CD4-positive, alpha-beta T cell treated with Interleukin-2 at 100 ng/mL for 4 hours (primary cell): ENCODE data around the gene WSCD2.

ENCODE experiments used
- DNase-seq: peaks from one replicate; pipeline ENCODE4 v3.0.0-alpha.2; 2020; ENCODE audit warnings: low spot score

The WSCD2 gene

DNA sequence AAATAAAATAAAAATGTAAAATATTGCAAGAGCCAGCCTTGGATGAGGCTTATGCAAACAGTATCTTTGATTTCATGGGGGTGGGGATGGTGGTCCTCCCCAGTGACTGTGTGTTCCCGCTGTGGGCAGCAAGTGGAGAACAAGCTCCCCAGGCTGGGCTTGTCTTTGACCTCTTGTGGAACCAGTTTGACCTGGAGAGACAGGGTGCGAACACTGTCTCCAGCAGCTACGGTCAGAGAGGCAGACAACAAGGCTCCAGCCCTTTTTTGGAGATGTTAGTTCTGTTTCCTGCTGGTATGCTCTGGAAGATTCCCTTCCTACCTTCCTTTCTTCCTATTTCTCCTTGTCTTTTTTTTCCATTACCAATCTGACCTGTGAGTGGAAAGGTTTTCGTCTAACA lies 21.8 kb upstream of the WSCD2 start:
- no peak for DNase-seq

DNA sequence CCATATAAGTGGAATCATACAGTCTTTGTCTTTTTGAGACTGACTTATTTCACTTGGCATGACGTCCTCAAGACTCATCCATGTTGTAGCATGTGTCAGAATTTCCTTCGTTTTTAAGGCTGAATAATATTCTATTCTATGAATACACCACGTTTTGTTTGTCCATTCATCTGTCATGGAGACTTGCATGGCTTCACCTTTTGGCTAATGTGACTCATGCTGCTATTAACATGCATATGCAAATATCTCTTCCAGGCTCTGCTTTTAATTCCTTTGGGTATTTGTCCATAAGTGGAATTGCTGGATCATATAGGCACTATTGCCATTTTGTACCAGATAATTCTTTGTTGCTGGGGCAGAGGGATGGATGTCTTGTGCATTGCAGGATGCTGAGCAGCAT lies 19.6 kb upstream of the WSCD2 start:
- DNase-seq = no peak

DNA sequence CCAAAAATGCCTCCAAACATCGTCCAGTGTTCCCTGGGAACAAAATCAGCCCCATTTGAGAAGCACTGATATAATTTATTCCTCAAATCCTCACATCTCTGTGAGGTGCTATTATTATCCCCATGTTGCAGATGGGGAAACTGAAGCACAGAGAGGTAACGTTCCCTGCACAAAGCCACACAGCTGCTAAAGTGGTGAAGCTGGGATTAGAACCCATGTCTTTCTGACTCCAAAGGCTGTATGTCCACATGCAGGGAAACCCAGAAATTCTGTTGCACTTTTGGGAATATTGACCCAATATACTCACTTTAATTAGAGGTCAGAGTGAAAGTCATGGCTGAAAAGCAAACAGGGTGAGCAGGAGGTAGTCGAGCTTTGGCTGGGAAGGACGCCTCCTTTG lies 19.1 kb upstream of the WSCD2 start:
- no peak for DNase-seq

GRCh38 chr12:108110844-108111243 lies 18.2 kb upstream of the WSCD2 start:
- DNase-seq = no peak

- DNase-seq = no peak
These were observed 16.1 kb upstream of the WSCD2 start for GRCh38 chr12:108112832-108113556.

- no peak for DNase-seq
These were observed 13.7 kb upstream of the WSCD2 start for GRCh38 chr12:108115123-108116121.

- no peak for DNase-seq
These were observed 12.8 kb upstream of the WSCD2 start for GRCh38 chr12:108116254-108116653.

DNA sequence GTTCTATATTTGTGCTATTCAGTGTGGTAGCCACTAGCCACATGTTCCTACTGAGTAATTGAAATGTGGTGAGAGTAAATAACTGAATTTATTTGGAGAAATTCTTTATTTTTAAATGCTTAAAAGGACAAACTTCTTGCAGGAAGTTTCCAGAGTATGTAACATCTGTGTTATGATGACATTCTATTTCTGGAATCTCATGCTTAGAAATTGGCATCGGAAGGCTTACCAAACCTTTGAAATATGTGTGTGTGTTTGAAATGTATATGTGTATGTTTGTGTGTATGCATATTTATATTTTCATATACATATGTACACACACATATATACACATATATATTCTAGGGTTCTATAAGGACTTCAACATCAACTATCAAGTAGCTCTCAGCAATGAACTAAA lies 12.4 kb upstream of the WSCD2 start:
- no peak for DNase-seq

DNA sequence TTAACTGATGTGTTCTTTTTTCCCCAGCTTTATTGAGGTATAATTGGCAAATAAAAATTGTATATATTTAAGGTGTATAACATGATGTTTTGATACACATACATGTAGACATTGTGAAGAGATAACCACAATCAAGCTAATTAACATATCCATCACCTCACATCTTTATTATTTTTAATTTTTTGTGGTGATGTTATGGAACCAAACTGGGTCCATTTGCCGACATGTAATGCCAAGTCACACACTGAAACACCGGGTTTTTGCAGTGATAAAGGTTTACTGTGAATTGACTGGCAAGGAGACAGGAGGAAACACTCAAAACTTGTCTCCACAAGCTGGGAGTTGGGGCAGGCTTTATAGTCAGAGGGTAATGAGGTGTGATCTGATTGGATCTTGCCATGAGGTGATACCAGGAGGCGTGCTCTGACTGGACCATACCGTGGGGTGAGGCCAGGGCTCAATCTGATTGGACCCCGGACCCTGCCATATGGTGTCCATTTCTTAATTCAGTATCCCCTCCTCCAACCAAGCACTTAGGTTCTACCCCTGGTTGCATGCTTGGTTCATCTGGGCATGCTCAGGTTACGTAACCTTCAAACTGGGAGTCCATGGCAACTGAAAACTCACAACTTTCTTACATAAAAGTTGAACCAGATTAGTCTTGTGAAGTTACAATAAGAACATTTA lies 11.8 kb upstream of the WSCD2 start:
- no peak for DNase-seq

DNA sequence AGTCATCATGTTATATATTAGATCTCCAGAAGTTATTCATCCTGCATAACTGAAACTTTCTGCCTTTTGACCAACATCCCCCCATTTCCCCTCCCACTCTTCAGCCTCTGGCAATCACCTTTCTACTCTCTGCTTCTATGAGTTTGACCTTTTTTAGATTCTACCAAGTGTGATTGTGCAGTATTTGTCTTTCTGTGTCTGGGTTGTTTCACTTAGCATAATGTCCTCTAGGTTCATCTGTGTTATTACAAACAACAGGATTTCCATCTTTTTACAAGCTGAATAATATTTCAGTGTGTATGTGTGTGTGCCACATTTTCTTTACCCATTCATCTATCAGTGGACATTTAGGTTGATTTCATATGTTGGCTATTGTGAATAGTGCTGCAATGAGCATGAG lies 11.2 kb upstream of the WSCD2 start:
- no peak for DNase-seq

- DNase-seq = no peak
These were observed 9.7 kb upstream of the WSCD2 start for GRCh38 chr12:108119126-108119973.

- no peak for DNase-seq
These were observed 8.9 kb upstream of the WSCD2 start for GRCh38 chr12:108119974-108120862.

DNA sequence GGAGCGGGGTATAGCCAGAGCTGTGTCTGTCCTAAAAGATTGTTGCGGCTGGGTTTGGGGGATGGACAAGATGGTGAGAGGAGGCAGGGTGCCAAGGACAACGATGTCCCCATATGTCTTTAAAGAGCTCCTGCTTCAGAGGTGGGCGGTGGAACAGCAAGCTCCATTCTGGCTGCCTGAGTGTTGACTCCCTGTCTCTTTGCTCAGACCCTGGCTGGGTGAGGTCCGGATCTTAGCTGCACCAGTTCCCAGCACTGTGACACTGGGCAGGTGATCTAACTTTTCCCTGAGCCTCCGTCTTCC lies 8.3 kb upstream of the WSCD2 start:
- no peak for DNase-seq

DNA sequence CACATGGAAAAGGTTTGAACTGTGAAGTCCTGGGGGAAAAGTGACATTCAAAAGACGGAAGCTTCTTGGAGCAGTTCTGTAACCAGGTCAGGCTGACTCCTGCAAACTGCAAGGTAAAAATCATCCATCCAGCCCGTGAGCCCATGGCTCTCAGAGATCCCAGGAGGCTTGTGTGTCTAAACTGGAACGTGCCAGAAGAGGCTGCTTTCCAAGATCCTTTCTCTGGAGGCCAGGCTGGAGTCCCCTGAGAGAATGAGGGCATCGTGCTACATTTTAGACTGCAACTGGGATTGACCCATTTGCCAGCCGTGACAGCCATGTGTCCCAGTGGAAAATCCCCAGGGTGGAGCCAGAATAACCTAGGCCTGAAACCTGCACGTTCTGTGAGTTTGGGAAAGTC lies 7.8 kb upstream of the WSCD2 start:
- DNase-seq = no peak

GRCh38 chr12:108121728-108122471 lies 7.2 kb upstream of the WSCD2 start:
- no peak for DNase-seq

- no peak for DNase-seq
These were observed 6.4 kb upstream of the WSCD2 start for GRCh38 chr12:108122644-108123043.

- no peak for DNase-seq
These were observed 5.7 kb upstream of the WSCD2 start for GRCh38 chr12:108123402-108123801.

- no peak for DNase-seq
These were observed 4.0 kb upstream of the WSCD2 start for GRCh38 chr12:108125073-108125472.

- no peak for DNase-seq
These were observed 2.9 kb upstream of the WSCD2 start for GRCh38 chr12:108126212-108126611.

- no peak for DNase-seq
These were observed 2.0 kb upstream of the WSCD2 start for GRCh38 chr12:108126990-108127501.
